GM23338 (cell line): Measurements from ENCODE around the gene AIMP1. TPM values are rescaled to one million over a fixed set of nuclear protein-coding genes. Genes with fewer than 3 reads are reported as not detected.

Source experiments
- ATAC-seq: fragments of 200-7000 bp; cut with Tn5 transposase; 3 replicates; pipeline ENCODE4 v1.9.1; 2020
- DNase-seq: peaks from one replicate; pipeline ENCODE4 v3.0.0-alpha.2; 2015; ENCODE audit warnings: low spot score
- H2AFZ ChIP-seq: fragments of 200-600 bp; sonication (generic); 2 replicates; pipeline ENCODE4 v1.8.0; 2016; ENCODE audit warnings: antibody characterized with exemption, mild to moderate bottlenecking, moderate library complexity
- H3F3A ChIP-seq: fragments of 200-600 bp; sonication (generic); replicated peaks from 2 replicates; pipeline ENCODE4 v1.8.0; 2017; ENCODE audit warnings: antibody characterized with exemption, mixed run types, low read depth
- H3K27ac ChIP-seq: fragments of 200-600 bp; sonication (generic); 2 replicates; pipeline ENCODE4 v1.6.1; 2016; ENCODE audit warnings: low read depth
- H3K27me3 ChIP-seq: fragments of 200-600 bp; sonication (generic); 2 replicates; pipeline ENCODE4 v1.8.0; 2016; ENCODE audit warnings: mild to moderate bottlenecking, mixed run types, moderate library complexity; ENCODE audit not compliant: insufficient read depth
- H3K36me3 ChIP-seq: fragments of 200-600 bp; sonication (generic); 2 replicates; pipeline ENCODE4 v1.8.0; 2016; ENCODE audit warnings: mild to moderate bottlenecking; ENCODE audit not compliant: insufficient read depth
- H3K4me1 ChIP-seq: fragments of 200-600 bp; sonication (generic); 2 replicates; pipeline ENCODE4 v1.8.0; 2016; ENCODE audit warnings: mild to moderate bottlenecking, moderate library complexity; ENCODE audit not compliant: insufficient read depth
- H3K4me2 ChIP-seq: fragments of 200-600 bp; sonication (generic); 2 replicates; pipeline ENCODE4 v1.7.1; 2017; ENCODE audit warnings: mixed run types
- H3K4me3 ChIP-seq: fragments of 200-600 bp; sonication (generic); 2 replicates; pipeline ENCODE4 v1.6.1; 2016; ENCODE audit warnings: mixed run types
- H3K79me2 ChIP-seq: fragments of 200-600 bp; sonication (generic); replicated peaks from 2 replicates; pipeline ENCODE4 v1.8.0; 2017; ENCODE audit warnings: mild to moderate bottlenecking; ENCODE audit not compliant: insufficient read depth
- H3K9me2 ChIP-seq: fragments of 200-600 bp; sonication (generic); 2 replicates; pipeline ENCODE4 v1.8.0; 2017; ENCODE audit not compliant: insufficient read depth
- H4K20me1 ChIP-seq: fragments of 200-600 bp; sonication (generic); replicated peaks from 2 replicates; pipeline ENCODE4 v1.8.0; 2017; ENCODE audit warnings: mild to moderate bottlenecking; ENCODE audit not compliant: insufficient read depth
- H3K27ac Mint-ChIP-seq: 2 replicates; pipeline ENCODE4 v1.8.0; 2020; ENCODE audit warnings: inconsistent platforms, mild to moderate bottlenecking, moderate library complexity, mixed read lengths
- H3K27me3 Mint-ChIP-seq: 3 replicates; pipeline ENCODE4 v1.8.0; 2022; ENCODE audit warnings: low read depth, mild to moderate bottlenecking, moderate library complexity, mixed read lengths, inconsistent platforms; ENCODE audit not compliant: insufficient read depth, poor library complexity
- H3K36me3 Mint-ChIP-seq: 3 replicates; pipeline ENCODE4 v1.8.0; 2021; ENCODE audit warnings: low read depth, mild to moderate bottlenecking, inconsistent platforms, moderate library complexity, mixed read lengths
- H3K4me1 Mint-ChIP-seq: 3 replicates; pipeline ENCODE4 v1.8.0; 2020; ENCODE audit warnings: mild to moderate bottlenecking, inconsistent platforms, mixed read lengths
- H3K4me3 Mint-ChIP-seq: 3 replicates; pipeline ENCODE4 v1.8.0; 2021; ENCODE audit warnings: moderate library complexity, mild to moderate bottlenecking, inconsistent platforms, mixed read lengths
- H3K9me3 Mint-ChIP-seq: 3 replicates; pipeline ENCODE4 v1.8.0; 2020; ENCODE audit warnings: moderate library complexity, mild to moderate bottlenecking, inconsistent platforms, mixed read lengths
- EZH2 ChIP-seq: fragments of 200-600 bp; sonication (generic); IDR thresholded peaks from one replicate; pipeline ENCODE4 v1.8.0; 2017; ENCODE audit warnings: antibody characterized with exemption, mild to moderate bottlenecking, low read depth; ENCODE audit not compliant: unreplicated experiment
- JUNB ChIP-seq: IDR thresholded peaks from one replicate; pipeline ENCODE4 v1.6.1; 2016; ENCODE audit warnings: antibody characterized with exemption; ENCODE audit not compliant: unreplicated experiment
- POLR2AphosphoS5 ChIP-seq: IDR thresholded peaks from 2 replicates; pipeline ENCODE4 v1.6.1; 2016; ENCODE audit warnings: antibody characterized with exemption, low read depth
- STAT1 ChIP-seq: IDR thresholded peaks from one replicate; pipeline ENCODE4 v1.6.1; 2016; ENCODE audit warnings: antibody characterized with exemption; ENCODE audit not compliant: unreplicated experiment
- polyA plus RNA-seq: library from polyadenylated mRNA; unstranded; fragments of >200 nt; fragmentation: Nextera tagmentation; extraction: Ambion mirVana; gene quantifications from 2 replicates; pipeline ENCODE4 v1.2.1, GENCODE V29; 2016
- total RNA-seq: library from RNA; depleted of rRNA; stranded (reverse); fragments of >200 nt; shearing (Covaris generic); gene quantifications from 2 replicates; pipeline ENCODE4 v1.2.3, GENCODE V29; 2014
- TF ChIP-seq, protein P1 (sequence below): fragments of 250-450 bp; sonication (Bioruptor Pico); IDR thresholded peaks from 2 replicates; pipeline ENCODE4 v1.5.0; 2020; ENCODE audit warnings: mild to moderate bottlenecking, moderate library complexity
- TF ChIP-seq, protein P2 (sequence below): IDR thresholded peaks from one replicate; pipeline ENCODE4 v1.6.1; 2018; ENCODE audit warnings: antibody characterized with exemption; ENCODE audit not compliant: unreplicated experiment

AIMP1 gene
- total and polyA plus RNA-seq, 2 experiments from 2014 or later, result 34.5 to 200 TPM

DNA sequence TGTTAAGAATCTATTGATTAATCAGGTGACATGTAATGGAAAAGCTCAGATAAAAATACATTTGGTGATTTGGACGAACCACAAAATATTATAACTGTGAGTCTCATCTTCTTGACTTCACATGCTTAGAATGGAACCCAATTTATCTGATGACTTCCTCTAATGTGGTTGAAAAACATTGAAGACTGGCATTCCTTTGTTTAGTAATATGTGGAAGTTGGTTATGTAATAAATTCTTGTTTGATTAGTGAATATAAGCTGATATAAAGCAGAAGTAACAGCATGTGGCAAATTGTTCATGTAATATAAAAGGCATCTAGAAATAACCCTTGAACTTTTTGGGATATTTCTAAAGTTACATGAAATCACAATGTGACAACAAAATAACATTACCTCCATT lies 42.5 kb downstream of the AIMP1 start:
- no peaks in the 10 kb centered on the region for H3K36me3 ChIP-seq
- no peaks in the 10 kb centered on the region for H3K79me2 ChIP-seq
- no peaks in the 10 kb centered on the region for H3K27me3 Mint-ChIP-seq
- no peak overlapping the region for H3K4me3 Mint-ChIP-seq
- H3K27ac ChIP-seq, result no peak overlapping the region
- no peaks in the 10 kb centered on the region for H3K4me1 ChIP-seq
- H2AFZ ChIP-seq, result no peak overlapping the region
- no peaks in the 10 kb centered on the region for H3K36me3 Mint-ChIP-seq
- H3K4me1 Mint-ChIP-seq, result peaks cover 8% of the 10 kb centered on the region
- H3K9me3 Mint-ChIP-seq, result no peaks in the 10 kb centered on the region
- no peak overlapping the region for H3K4me2 ChIP-seq
- no peak overlapping the region for H3K4me3 ChIP-seq
- ATAC-seq (no peak), DNase-seq (no peak)
- no peaks in the 10 kb centered on the region for H3K27me3 ChIP-seq
- no peaks in the 10 kb centered on the region for H3K9me2 ChIP-seq
- TF ChIP-seq STAT1, result no peak
- TF ChIP-seq, protein P1, sequence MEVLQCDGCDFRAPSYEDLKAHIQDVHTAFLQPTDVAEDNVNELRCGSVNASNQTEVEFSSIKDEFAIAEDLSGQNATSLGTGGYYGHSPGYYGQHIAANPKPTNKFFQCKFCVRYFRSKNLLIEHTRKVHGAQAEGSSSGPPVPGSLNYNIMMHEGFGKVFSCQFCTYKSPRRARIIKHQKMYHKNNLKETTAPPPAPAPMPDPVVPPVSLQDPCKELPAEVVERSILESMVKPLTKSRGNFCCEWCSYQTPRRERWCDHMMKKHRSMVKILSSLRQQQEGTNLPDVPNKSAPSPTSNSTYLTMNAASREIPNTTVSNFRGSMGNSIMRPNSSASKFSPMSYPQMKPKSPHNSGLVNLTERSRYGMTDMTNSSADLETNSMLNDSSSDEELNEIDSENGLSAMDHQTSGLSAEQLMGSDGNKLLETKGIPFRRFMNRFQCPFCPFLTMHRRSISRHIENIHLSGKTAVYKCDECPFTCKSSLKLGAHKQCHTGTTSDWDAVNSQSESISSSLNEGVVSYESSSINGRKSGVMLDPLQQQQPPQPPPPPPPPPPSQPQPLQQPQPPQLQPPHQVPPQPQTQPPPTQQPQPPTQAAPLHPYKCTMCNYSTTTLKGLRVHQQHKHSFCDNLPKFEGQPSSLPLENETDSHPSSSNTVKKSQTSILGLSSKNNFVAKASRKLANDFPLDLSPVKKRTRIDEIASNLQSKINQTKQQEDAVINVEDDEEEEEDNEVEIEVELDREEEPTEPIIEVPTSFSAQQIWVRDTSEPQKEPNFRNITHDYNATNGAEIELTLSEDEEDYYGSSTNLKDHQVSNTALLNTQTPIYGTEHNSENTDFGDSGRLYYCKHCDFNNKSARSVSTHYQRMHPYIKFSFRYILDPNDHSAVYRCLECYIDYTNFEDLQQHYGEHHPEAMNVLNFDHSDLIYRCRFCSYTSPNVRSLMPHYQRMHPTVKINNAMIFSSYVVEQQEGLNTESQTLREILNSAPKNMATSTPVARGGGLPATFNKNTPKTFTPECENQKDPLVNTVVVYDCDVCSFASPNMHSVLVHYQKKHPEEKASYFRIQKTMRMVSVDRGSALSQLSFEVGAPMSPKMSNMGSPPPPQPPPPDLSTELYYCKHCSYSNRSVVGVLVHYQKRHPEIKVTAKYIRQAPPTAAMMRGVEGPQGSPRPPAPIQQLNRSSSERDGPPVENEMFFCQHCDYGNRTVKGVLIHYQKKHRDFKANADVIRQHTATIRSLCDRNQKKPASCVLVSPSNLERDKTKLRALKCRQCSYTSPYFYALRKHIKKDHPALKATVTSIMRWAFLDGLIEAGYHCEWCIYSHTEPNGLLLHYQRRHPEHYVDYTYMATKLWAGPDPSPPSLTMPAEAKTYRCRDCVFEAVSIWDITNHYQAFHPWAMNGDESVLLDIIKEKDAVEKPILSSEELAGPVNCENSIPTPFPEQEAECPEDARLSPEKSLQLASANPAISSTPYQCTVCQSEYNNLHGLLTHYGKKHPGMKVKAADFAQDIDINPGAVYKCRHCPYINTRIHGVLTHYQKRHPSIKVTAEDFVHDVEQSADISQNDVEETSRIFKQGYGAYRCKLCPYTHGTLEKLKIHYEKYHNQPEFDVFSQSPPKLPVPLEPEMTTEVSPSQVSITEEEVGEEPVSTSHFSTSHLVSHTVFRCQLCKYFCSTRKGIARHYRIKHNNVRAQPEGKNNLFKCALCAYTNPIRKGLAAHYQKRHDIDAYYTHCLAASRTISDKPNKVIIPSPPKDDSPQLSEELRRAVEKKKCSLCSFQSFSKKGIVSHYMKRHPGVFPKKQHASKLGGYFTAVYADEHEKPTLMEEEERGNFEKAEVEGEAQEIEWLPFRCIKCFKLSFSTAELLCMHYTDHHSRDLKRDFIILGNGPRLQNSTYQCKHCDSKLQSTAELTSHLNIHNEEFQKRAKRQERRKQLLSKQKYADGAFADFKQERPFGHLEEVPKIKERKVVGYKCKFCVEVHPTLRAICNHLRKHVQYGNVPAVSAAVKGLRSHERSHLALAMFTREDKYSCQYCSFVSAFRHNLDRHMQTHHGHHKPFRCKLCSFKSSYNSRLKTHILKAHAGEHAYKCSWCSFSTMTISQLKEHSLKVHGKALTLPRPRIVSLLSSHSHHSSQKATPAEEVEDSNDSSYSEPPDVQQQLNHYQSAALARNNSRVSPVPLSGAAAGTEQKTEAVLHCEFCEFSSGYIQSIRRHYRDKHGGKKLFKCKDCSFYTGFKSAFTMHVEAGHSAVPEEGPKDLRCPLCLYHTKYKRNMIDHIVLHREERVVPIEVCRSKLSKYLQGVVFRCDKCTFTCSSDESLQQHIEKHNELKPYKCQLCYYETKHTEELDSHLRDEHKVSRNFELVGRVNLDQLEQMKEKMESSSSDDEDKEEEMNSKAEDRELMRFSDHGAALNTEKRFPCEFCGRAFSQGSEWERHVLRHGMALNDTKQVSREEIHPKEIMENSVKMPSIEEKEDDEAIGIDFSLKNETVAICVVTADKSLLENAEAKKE (CRISPR knock-in tag), result no peak
- TF ChIP-seq EZH2, result no peak
- TF ChIP-seq JUNB, result no peak
- TF ChIP-seq, protein P2, sequence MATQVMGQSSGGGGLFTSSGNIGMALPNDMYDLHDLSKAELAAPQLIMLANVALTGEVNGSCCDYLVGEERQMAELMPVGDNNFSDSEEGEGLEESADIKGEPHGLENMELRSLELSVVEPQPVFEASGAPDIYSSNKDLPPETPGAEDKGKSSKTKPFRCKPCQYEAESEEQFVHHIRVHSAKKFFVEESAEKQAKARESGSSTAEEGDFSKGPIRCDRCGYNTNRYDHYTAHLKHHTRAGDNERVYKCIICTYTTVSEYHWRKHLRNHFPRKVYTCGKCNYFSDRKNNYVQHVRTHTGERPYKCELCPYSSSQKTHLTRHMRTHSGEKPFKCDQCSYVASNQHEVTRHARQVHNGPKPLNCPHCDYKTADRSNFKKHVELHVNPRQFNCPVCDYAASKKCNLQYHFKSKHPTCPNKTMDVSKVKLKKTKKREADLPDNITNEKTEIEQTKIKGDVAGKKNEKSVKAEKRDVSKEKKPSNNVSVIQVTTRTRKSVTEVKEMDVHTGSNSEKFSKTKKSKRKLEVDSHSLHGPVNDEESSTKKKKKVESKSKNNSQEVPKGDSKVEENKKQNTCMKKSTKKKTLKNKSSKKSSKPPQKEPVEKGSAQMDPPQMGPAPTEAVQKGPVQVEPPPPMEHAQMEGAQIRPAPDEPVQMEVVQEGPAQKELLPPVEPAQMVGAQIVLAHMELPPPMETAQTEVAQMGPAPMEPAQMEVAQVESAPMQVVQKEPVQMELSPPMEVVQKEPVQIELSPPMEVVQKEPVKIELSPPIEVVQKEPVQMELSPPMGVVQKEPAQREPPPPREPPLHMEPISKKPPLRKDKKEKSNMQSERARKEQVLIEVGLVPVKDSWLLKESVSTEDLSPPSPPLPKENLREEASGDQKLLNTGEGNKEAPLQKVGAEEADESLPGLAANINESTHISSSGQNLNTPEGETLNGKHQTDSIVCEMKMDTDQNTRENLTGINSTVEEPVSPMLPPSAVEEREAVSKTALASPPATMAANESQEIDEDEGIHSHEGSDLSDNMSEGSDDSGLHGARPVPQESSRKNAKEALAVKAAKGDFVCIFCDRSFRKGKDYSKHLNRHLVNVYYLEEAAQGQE, result no peak
- TF ChIP-seq POLR2AphosphoS5, result no peak
- no peaks in the 10 kb centered on the region for H3F3A ChIP-seq
- no peaks in the 10 kb centered on the region for H4K20me1 ChIP-seq
- 0 out of 2 replicates have a peak overlapping the region, but pooled peaks have one; percentile 27 for H3K27ac Mint-ChIP-seq
